Measurements from ENCODE around the gene BANF2. TPM values are rescaled to one million over a fixed set of nuclear protein-coding genes. Genes with fewer than 3 reads are reported as not detected.

BANF2 gene
- total and polyA plus RNA-seq, 2 of the 13 experiments (the other 11 are each of a cell fraction or from before 2014, with no cell fraction given), result 0.35 TPM; not detected in 1

DNA sequence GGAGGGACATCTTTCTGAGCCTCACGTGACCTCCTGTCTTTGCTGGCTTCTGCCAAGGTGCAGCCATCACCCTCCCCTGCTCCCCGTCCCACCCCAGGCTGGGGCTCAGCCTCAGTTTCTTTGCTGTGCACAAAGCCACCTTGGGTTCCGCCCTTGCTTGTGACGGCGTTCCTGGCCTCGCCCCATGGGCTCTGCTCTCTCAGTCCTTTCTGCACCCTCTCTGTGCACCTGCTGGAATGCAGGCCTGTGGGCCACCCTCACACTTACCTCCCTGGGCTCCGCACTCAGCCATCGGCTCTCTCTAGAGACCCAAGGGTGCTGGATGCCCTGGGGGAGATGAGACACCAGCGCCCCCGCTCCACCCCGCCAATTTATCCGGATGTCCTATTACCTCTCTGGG lies 28.3 kb downstream of the BANF2 start:
- Histone ChIP-seq H3K27me3 (ENCODE audit: control insufficient read depth in 1 of 2, insufficient read depth in 2 of 2, low read length in 2 of 2) (peaks cover 16 to 86% of the 10 kb centered on the region in 2 experiments; a peak in 4 of 5 replicates), H4K20me1 (ENCODE audit: insufficient read depth, low read length) (no peaks in the 10 kb centered on the region), H2AFZ (ENCODE audit: low read length) (no peak overlapping the region), H3K4me2 (ENCODE audit: low read depth, low read length) (no peak overlapping the region), H3K4me1 (ENCODE audit: insufficient read depth, low read length) (peaks cover 29% of the 10 kb centered on the region), H3K9me3 (ENCODE audit: low read length) (no peaks in the 10 kb centered on the region), H3K36me3 (replicated peaks in 1 of 2; ENCODE audit: control insufficient read depth in 1 of 2, insufficient read depth in 2 of 2, low read length in 2 of 2) (no peaks in the 10 kb centered on the region), H3K27ac (ENCODE audit: extremely low read length, insufficient read depth, low read length) (no peak overlapping the region), H3K79me2 (ENCODE audit: insufficient read depth, low read length) (no peaks in the 10 kb centered on the region), H3K4me3 (replicated peaks in 1 of 3; ENCODE audit: insufficient read depth in 1 of 3, low read depth in 2 of 3, low read length in 3 of 3) (no peak overlapping the region), H3K9ac (ENCODE audit: insufficient read depth, low read depth, low read length) (no peak overlapping the region)
- ATAC-seq (no peak), FAIRE-seq (no peak), DNase-seq (ENCODE audit: low spot score) (no peak)
- no TSS peak for BruUV-seq (replicated peaks)
- WGBS (ENCODE audit: low lambda C conversion rate), result 78% methylated on average over 12 of the region's 12 CpGs
- in situ Hi-C loops (cut with HindIII; ENCODE audit: extremely low pct_ligation_motif_present, low pct_unique_long_range_greater_than_20kb) (no loop called here), intact Hi-C loops (cut with micrococcal nuclease; ENCODE audit: unreplicated experiment) (no loop called here)
- ChIA-PET CTCF (ENCODE audit: low intra/inter-chr PET ratio, low total read pairs) (no interaction called here), POLR2A (interaction anchor here (1.9 kb wide), 1 partner anchor 46 kb away, joined by 7 read pairs; the partner anchor contains the start of gene RRBP1)
- TF ChIP-seq, protein P1, sequence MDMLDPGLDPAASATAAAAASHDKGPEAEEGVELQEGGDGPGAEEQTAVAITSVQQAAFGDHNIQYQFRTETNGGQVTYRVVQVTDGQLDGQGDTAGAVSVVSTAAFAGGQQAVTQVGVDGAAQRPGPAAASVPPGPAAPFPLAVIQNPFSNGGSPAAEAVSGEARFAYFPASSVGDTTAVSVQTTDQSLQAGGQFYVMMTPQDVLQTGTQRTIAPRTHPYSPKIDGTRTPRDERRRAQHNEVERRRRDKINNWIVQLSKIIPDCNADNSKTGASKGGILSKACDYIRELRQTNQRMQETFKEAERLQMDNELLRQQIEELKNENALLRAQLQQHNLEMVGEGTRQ (IDR thresholded peaks at IDR 0.05; ENCODE audit: low read depth, low read length), result peak; percentile 28; the same call in 1 of the 2 replicates
- TF ChIP-seq, protein P1 (CRISPR knock-in tag; IDR thresholded peaks at IDR 0.05; ENCODE audit: borderline replicate concordance), result no peak
- TF ChIP-seq, protein P2, sequence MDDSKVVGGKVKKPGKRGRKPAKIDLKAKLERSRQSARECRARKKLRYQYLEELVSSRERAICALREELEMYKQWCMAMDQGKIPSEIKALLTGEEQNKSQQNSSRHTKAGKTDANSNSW (CRISPR knock-in tag; IDR thresholded peaks at IDR 0.05; ENCODE audit: borderline replicate concordance), result no peak
- no peak for TF ChIP-seq ZNF17 (CRISPR knock-in tag; IDR thresholded peaks at IDR 0.05)
- TF ChIP-seq ZNF768 (CRISPR knock-in tag; IDR thresholded peaks at IDR 0.05), result peak; percentile 87; the same call in 1 of the 2 replicates

GRCh38 chr20:17730071-17730470 lies 30.3 kb downstream of the BANF2 start:
- in situ Hi-C loops (cut with HindIII; ENCODE audit: extremely low pct_ligation_motif_present, low pct_unique_long_range_greater_than_20kb) (no loop called here), intact Hi-C loops (cut with micrococcal nuclease; ENCODE audit: unreplicated experiment) (loop anchor here (10.0 kb wide), 1 partner anchor 705 kb away; no protein-coding TSS in a partner anchor)
- Histone ChIP-seq H3K9ac (ENCODE audit: insufficient read depth, low read depth, low read length) (no peak overlapping the region), H3K9me3 (ENCODE audit: low read length) (no peaks in the 10 kb centered on the region), H2AFZ (ENCODE audit: low read length) (no peak overlapping the region), H4K20me1 (ENCODE audit: insufficient read depth, low read length) (no peaks in the 10 kb centered on the region), H3K79me2 (ENCODE audit: insufficient read depth, low read length) (no peaks in the 10 kb centered on the region), H3K27me3 (ENCODE audit: control insufficient read depth in 1 of 2, insufficient read depth in 2 of 2, low read length in 2 of 2) (peaks cover 15 to 79% of the 10 kb centered on the region in 2 experiments; a peak in 4 of 5 replicates), H3K4me1 (ENCODE audit: insufficient read depth, low read length) (peaks cover 26% of the 10 kb centered on the region), H3K4me3 (replicated peaks in 1 of 3; ENCODE audit: insufficient read depth in 1 of 3, low read depth in 2 of 3, low read length in 3 of 3) (no peak overlapping the region), H3K36me3 (replicated peaks in 1 of 2; ENCODE audit: control insufficient read depth in 1 of 2, insufficient read depth in 2 of 2, low read length in 2 of 2) (no peaks in the 10 kb centered on the region), H3K27ac (ENCODE audit: extremely low read length, insufficient read depth, low read length) (no peak overlapping the region), H3K4me2 (ENCODE audit: low read depth, low read length) (no peak overlapping the region)
- FAIRE-seq (no peak), ATAC-seq (no peak), DNase-seq (ENCODE audit: low spot score) (no peak)
- ChIA-PET POLR2A (interaction anchor here (2.5 kb wide), 1 partner anchor 48 kb away, joined by 7 read pairs; the partner anchor contains the start of gene RRBP1), CTCF (ENCODE audit: low intra/inter-chr PET ratio, low total read pairs) (no interaction called here)
- 74% methylated on average over 10 of the region's 10 CpGs for WGBS (ENCODE audit: low lambda C conversion rate)
- no TSS peak for BruUV-seq (replicated peaks)
- TF ChIP-seq ZKSCAN5 (CRISPR knock-in tag; IDR thresholded peaks at IDR 0.05), result 0 out of 2 replicates have a peak, but pooled peaks have one; percentile 25
- TF ChIP-seq, protein P3, sequence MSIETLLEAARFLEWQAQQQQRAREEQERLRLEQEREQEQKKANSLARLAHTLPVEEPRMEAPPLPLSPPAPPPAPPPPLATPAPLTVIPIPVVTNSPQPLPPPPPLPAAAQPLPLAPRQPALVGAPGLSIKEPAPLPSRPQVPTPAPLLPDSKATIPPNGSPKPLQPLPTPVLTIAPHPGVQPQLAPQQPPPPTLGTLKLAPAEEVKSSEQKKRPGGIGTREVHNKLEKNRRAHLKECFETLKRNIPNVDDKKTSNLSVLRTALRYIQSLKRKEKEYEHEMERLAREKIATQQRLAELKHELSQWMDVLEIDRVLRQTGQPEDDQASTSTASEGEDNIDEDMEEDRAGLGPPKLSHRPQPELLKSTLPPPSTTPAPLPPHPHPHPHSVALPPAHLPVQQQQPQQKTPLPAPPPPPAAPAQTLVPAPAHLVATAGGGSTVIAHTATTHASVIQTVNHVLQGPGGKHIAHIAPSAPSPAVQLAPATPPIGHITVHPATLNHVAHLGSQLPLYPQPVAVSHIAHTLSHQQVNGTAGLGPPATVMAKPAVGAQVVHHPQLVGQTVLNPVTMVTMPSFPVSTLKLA (IDR thresholded peaks at IDR 0.05), result peak; percentile 95
- TF ChIP-seq CBX5 (CRISPR knock-in tag; IDR thresholded peaks at IDR 0.05; ENCODE audit: borderline replicate concordance), result no peak
- no peak for TF ChIP-seq DRAP1 (CRISPR knock-in tag; IDR thresholded peaks at IDR 0.05)

All from HepG2 (cell line).